GM12878 (cell line): ENCODE measurements around the gene TMED5. TPM values are rescaled to one million over a fixed set of nuclear protein-coding genes. Genes with fewer than 3 reads are reported as not detected.

Source experiments
- BACH1 ChIP-seq: fragments of 450-650 bp; IDR thresholded peaks from 2 replicates; pipeline ENCODE4 v1.6.1; 2017; ENCODE audit warnings: mild to moderate bottlenecking, borderline replicate concordance
- BCL3 ChIP-seq: IDR thresholded peaks from 2 replicates; pipeline ENCODE4 v1.6.1; 2011; ENCODE audit warnings: borderline replicate concordance, low read depth, mild to moderate bottlenecking, moderate library complexity, low read length; ENCODE audit not compliant: insufficient read depth, poor library complexity, severe bottlenecking
- CHD1 ChIP-seq: IDR thresholded peaks from 2 replicates; pipeline ENCODE4 v1.6.1; 2012; ENCODE audit warnings: low read depth, low read length, improper control_type of control experiment
- EP300 ChIP-seq, 2 experiments: fragments of 150-350 bp in 1 of 2; IDR thresholded peaks; 2 replicates each; pipeline ENCODE4 v1.6.1; 2011 to 2012; ENCODE audit warnings: low read depth in 2 of 2, low read length in 2 of 2, borderline replicate concordance in 1 of 2, improper control_type of control experiment in 1 of 2, inconsistent platforms in 1 of 2; ENCODE audit not compliant: control insufficient read depth in 1 of 2
- HCFC1 ChIP-seq: fragments of 150-350 bp; IDR thresholded peaks from 2 replicates; pipeline ENCODE4 v1.6.1; 2014; ENCODE audit warnings: low read length
- NRF1 ChIP-seq: conservative IDR thresholded peaks from 2 replicates; pipeline ENCODE4 v1.6.1; 2011; ENCODE audit warnings: mild to moderate bottlenecking, low read depth, low read length, improper control_type of control experiment
- POLR2A ChIP-seq: IDR thresholded peaks from 2 replicates; pipeline ENCODE4 v1.6.1; 2011; ENCODE audit warnings: low read depth, mild to moderate bottlenecking, low read length
- RELB ChIP-seq: fragments of 450-650 bp; IDR thresholded peaks from 2 replicates; pipeline ENCODE4 v1.6.1; 2017; ENCODE audit warnings: low read depth, mild to moderate bottlenecking, moderate library complexity
- SMAD1 ChIP-seq: fragments of 450-650 bp; IDR thresholded peaks from 2 replicates; pipeline ENCODE4 v1.6.1; 2018; ENCODE audit warnings: mild to moderate bottlenecking, low read depth; ENCODE audit not compliant: partially characterized antibody
- SMC3 ChIP-seq: IDR thresholded peaks from 2 replicates; pipeline ENCODE4 v1.6.1; 2011; ENCODE audit warnings: low read length, improper control_type of control experiment, borderline replicate concordance
- TBL1XR1 ChIP-seq: IDR thresholded peaks from 2 replicates; pipeline ENCODE4 v1.6.1; 2012; ENCODE audit warnings: low read depth, low read length, improper control_type of control experiment
- ZBTB40 ChIP-seq: fragments of 450-650 bp; IDR thresholded peaks from 2 replicates; pipeline ENCODE4 v1.6.1; 2016; ENCODE audit warnings: mild to moderate bottlenecking, moderate library complexity, borderline replicate concordance
- polyA plus RNA-seq, 11 experiments: library from polyadenylated mRNA; depleted of rRNA in 4 of 11; unstranded in 6 of 11; stranded (reverse) in 5 of 11; fragments of >200 nt; fragmentation: Nextera tagmentation in 4 of 11; fragmentation: Illumina TruSeq in 1 of 11; extraction: Ambion mirVana in 4 of 11; extraction: Trizol in 1 of 11; gene quantifications; 1 replicate in 1 of 11; 2 replicates in 10 of 11; pipeline versions ENCODE4 v1.2.1 to v1.2.3, GENCODE V29; 2011 to 2016; ENCODE audit warnings: inconsistent platforms in 2 of 11, missing spikeins in 2 of 11, low read depth in 1 of 11
- total RNA-seq, 4 experiments: library from RNA; depleted of rRNA in 3 of 4; stranded (reverse); fragments of >200 nt in 3 of 4; fragmentation: Illumina TruSeq in 1 of 4; extraction: Trizol in 1 of 4; gene quantifications; 2 replicates each; pipeline versions ENCODE4 v1.2.1 to v1.2.3, GENCODE V29; 2013 to 2021
- TF ChIP-seq, protein P1 (sequence below): fragments of 450-650 bp; IDR thresholded peaks from 2 replicates; pipeline ENCODE4 v1.6.1; 2017; ENCODE audit warnings: mild to moderate bottlenecking, low read depth, inconsistent platforms; ENCODE audit not compliant: poor library complexity, severe bottlenecking
- TF ChIP-seq, protein P2 (sequence below): fragments of 450-650 bp; conservative IDR thresholded peaks from 2 replicates; pipeline ENCODE4 v1.6.1; 2017; ENCODE audit warnings: mild to moderate bottlenecking, moderate library complexity

Gene TMED5
- total and polyA plus RNA-seq, 10 of the 15 experiments (the other 5 are each of a cell fraction or from before 2014, with no cell fraction given), result 18.5 to 80.6 (median 54.0) TPM

GRCh38 chr1:93179886-93180722 lies at the start of gene TMED5 (continued):
- TF ChIP-seq HCFC1 (peak; percentile 91), TBL1XR1 (0 out of 2 replicates have a peak, but pooled peaks have one; percentile 15), BACH1 (0 out of 2 replicates have a peak, but pooled peaks have one; percentile 19), SMAD1 (peak; percentile 80), ZBTB40 (0 out of 2 replicates have a peak, but pooled peaks have one; percentile 10), NRF1 (peak; percentile 65), CHD1 (peak; percentile 74; the same call in 1 of the 2 replicates), BCL3 (no peak), SMC3 (no peak), RELB (peak; percentile 14), EP300 (IDR thresholded peaks at IDR 0.05; ENCODE audit: borderline replicate concordance in 1 of 2, control insufficient read depth in 1 of 2, low read depth in 2 of 2, low read length in 2 of 2) (no peak; a peak in 1 of 4 replicates), POLR2A (peak; percentile 70)
- TF ChIP-seq, protein P1, sequence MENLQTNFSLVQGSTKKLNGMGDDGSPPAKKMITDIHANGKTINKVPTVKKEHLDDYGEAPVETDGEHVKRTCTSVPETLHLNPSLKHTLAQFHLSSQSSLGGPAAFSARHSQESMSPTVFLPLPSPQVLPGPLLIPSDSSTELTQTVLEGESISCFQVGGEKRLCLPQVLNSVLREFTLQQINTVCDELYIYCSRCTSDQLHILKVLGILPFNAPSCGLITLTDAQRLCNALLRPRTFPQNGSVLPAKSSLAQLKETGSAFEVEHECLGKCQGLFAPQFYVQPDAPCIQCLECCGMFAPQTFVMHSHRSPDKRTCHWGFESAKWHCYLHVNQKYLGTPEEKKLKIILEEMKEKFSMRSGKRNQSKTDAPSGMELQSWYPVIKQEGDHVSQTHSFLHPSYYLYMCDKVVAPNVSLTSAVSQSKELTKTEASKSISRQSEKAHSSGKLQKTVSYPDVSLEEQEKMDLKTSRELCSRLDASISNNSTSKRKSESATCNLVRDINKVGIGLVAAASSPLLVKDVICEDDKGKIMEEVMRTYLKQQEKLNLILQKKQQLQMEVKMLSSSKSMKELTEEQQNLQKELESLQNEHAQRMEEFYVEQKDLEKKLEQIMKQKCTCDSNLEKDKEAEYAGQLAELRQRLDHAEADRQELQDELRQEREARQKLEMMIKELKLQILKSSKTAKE, result peak; percentile 22
- TF ChIP-seq, protein P2, sequence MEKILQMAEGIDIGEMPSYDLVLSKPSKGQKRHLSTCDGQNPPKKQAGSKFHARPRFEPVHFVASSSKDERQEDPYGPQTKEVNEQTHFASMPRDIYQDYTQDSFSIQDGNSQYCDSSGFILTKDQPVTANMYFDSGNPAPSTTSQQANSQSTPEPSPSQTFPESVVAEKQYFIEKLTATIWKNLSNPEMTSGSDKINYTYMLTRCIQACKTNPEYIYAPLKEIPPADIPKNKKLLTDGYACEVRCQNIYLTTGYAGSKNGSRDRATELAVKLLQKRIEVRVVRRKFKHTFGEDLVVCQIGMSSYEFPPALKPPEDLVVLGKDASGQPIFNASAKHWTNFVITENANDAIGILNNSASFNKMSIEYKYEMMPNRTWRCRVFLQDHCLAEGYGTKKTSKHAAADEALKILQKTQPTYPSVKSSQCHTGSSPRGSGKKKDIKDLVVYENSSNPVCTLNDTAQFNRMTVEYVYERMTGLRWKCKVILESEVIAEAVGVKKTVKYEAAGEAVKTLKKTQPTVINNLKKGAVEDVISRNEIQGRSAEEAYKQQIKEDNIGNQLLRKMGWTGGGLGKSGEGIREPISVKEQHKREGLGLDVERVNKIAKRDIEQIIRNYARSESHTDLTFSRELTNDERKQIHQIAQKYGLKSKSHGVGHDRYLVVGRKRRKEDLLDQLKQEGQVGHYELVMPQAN, result peak; percentile 45; the same call in 1 of the 2 replicates
